ENCODE data around the gene UVRAG.

- TF ChIP-seq CTCF (IDR thresholded peaks at IDR 0.05; ENCODE audit: insufficient read depth, low read length) (no peak), POLR2AphosphoS5 (IDR thresholded peaks at IDR 0.05; ENCODE audit: low read depth) (no peak), REST (IDR thresholded peaks at IDR 0.05; ENCODE audit: insufficient replicate concordance, low read depth) (no peak), GABPA (IDR thresholded peaks at IDR 0.05; ENCODE audit: low read depth) (no peak)
Measured at GRCh38 chr11:75964071-75964470, 149.1 kb downstream of the UVRAG start.

Data from HL-60 (cell line).